ENCODE results near the gene GLI3.

Gene GLI3

DNA sequence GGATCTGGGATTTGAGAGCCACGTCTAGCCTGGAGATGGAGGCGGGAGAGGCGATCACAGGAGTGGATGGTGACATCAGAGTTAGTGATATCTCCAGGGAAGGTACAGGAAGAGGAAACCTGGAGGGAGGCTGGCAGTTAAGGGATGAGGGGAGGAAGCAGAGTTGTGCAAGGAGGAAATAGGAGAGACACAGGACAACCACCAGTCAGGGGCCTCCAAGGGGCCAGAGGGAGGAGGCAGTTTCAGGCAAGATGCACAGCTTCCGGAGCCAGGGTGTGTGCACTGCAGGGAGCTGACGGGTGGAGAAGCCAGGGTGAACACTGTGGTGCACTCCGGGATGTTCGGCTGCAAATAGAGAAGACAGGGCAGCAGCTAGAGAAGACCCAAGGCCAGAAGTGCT lies 141.2 kb downstream of the GLI3 start:
- no peak for TF ChIP-seq CTCF (IDR thresholded peaks at IDR 0.05; ENCODE audit: low read depth, low read length, missing control alignments)
- no peak for DNase-seq (ENCODE audit: low read depth)
- no peak overlapping the region for H3K4me3 ChIP-seq (ENCODE audit: low read depth, low read length)

DNA sequence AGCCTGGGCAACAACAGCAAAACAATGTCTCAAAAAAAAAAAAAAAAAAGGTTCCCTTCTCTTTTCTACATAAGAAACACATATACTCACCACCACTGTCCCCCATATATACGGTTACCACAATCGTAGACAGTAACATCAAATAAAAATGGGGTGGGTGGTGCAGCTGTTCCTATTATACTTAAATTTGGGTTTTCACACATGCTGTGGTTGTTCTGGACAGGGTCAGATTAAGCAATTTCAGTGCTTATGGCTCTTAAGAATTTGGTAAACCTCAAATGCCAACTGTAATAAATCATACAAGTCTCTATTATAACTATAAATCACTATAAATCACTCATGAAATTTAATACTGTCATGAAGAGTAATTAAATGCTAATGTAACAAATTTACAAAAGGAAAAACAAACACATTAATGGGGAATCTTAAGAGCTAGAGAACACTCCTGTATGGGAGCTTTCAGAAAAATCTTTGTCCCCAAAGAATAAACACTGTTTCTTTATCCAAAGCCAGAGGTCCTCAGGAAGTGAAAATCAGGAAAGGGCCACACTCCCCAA lies 143.6 kb downstream of the GLI3 start:
- TF ChIP-seq CTCF (IDR thresholded peaks at IDR 0.05; ENCODE audit: low read depth, low read length, missing control alignments), result no peak
- DNase-seq (ENCODE audit: low read depth), result no peak
- no peak overlapping the region for H3K4me3 ChIP-seq (ENCODE audit: low read depth, low read length)

- no peak overlapping the region for H3K4me3 ChIP-seq (ENCODE audit: low read depth, low read length)
- DNase-seq (ENCODE audit: low read depth), result no peak
- no peak for TF ChIP-seq CTCF (IDR thresholded peaks at IDR 0.05; ENCODE audit: low read depth, low read length, missing control alignments)
These were observed 145.3 kb downstream of the GLI3 start for GRCh38 chr7:42091461-42092291.

DNA sequence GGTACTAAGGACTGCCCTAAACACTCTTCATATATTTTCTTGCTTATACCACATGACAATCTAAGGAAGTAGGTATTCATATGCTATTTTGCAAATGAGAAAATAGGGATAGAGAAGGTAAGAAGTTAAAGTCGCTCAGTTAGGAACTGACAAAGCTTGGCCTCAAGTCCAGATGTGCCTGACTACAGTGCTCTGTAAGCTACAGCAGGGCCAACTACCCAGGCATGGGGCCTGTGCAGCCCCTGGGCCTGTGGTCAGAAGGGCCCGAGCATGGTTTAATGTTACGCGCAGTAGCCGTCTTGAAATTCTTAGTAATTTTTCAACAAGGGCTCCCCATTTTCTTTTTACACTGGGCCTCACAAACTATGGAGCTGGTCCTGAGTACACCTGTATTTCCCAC lies 146.2 kb downstream of the GLI3 start:
- H3K4me3 ChIP-seq (ENCODE audit: low read depth, low read length), result no peak overlapping the region
- TF ChIP-seq CTCF (IDR thresholded peaks at IDR 0.05; ENCODE audit: low read depth, low read length, missing control alignments), result no peak
- no peak for DNase-seq (ENCODE audit: low read depth)

- TF ChIP-seq CTCF (IDR thresholded peaks at IDR 0.05; ENCODE audit: low read depth, low read length, missing control alignments), result no peak
- DNase-seq (ENCODE audit: low read depth), result no peak
- no peak overlapping the region for H3K4me3 ChIP-seq (ENCODE audit: low read depth, low read length)
These were observed 147.0 kb downstream of the GLI3 start for GRCh38 chr7:42090056-42090455.

DNA sequence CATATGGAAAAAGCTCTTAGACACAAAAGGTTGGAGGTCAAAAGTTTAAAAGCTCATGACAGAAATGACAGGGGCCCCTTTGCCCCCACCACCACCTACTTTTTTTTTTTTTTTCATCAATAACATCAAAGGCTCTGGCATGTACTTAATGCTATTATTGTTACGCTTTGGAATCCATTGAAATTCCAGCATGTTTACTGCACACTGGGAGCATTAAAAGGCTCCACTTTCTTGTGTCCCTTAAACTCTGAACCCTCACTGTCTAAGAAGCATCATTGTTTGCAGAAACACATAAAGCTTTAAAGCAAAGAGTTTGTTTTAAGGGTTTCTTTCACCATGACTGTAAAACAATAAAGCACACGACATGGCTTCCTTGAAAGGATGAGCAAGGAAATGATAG lies 149.4 kb downstream of the GLI3 start:
- TF ChIP-seq CTCF (IDR thresholded peaks at IDR 0.05; ENCODE audit: low read depth, low read length, missing control alignments), result no peak
- DNase-seq (ENCODE audit: low read depth), result no peak
- H3K4me3 ChIP-seq (ENCODE audit: low read depth, low read length), result no peak overlapping the region

DNA sequence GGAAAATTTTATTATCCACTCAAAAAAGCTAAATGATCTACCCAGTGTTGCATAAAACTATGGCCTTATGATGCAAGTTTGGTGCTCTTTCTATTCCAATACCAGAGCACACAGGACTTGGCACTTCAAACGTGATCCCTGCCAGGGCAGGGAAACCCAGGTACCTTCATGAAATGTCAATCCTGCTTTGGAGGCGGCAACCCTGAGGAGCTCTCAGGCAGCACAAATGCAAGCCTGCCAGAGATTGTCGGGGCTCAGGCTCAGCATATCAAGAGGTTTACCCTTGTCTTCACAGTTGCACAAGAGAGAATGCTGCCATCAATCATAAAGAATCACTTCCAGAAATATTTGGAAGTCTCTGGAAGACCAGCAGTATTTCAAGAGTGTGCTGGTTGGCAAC lies 151.5 kb downstream of the GLI3 start:
- TF ChIP-seq CTCF (IDR thresholded peaks at IDR 0.05; ENCODE audit: low read depth, low read length, missing control alignments), result no peak
- DNase-seq (ENCODE audit: low read depth), result no peak
- H3K4me3 ChIP-seq (ENCODE audit: low read depth, low read length), result no peak overlapping the region

Data from GM12864 (cell line).